ENCODE measurements around the gene CAMK1D.
"Not testable (repeated sequence)": the region's sequence is repeated elsewhere in the genome, so short reads cannot be mapped to it uniquely, and the experiment has no call there.

Gene CAMK1D

GRCh38 chr10:12724807-12725579 lies 375.6 kb downstream of the CAMK1D start:
- DNase-seq (ENCODE audit: low read depth) = no peak

GRCh38 chr10:12725580-12725888 lies 376.2 kb downstream of the CAMK1D start:
- DNase-seq (ENCODE audit: low read depth) = not testable (repeated sequence)

GRCh38 chr10:12726971-12727831 lies 377.9 kb downstream of the CAMK1D start:
- DNase-seq (ENCODE audit: low read depth) = peak; percentile 70

- DNase-seq (ENCODE audit: low read depth) = peak; percentile 81
Observed at GRCh38 chr10:12727832-12728215, 378.5 kb downstream of the CAMK1D start.

- peak; percentile 29 for DNase-seq (ENCODE audit: low read depth)
Observed at GRCh38 chr10:12728494-12728893, 379.1 kb downstream of the CAMK1D start.

- DNase-seq (ENCODE audit: low read depth) = no peak
Observed at GRCh38 chr10:12729885-12730284, 380.5 kb downstream of the CAMK1D start.

GRCh38 chr10:12730809-12731519 lies 381.6 kb downstream of the CAMK1D start:
- peak; percentile 61 for DNase-seq (ENCODE audit: low read depth)

- DNase-seq (ENCODE audit: low read depth) = no peak
Observed at GRCh38 chr10:12733271-12733670, 383.9 kb downstream of the CAMK1D start.

GRCh38 chr10:12735843-12736462 lies 386.6 kb downstream of the CAMK1D start:
- no peak for DNase-seq (ENCODE audit: low read depth)

- no peak for DNase-seq (ENCODE audit: low read depth)
Observed at GRCh38 chr10:12740813-12741212, 391.5 kb downstream of the CAMK1D start.

- DNase-seq (ENCODE audit: low read depth) = no peak
Observed at GRCh38 chr10:12741360-12741804, 392.0 kb downstream of the CAMK1D start.

GRCh38 chr10:12742771-12743170 lies 393.4 kb downstream of the CAMK1D start:
- no peak for DNase-seq (ENCODE audit: low read depth)

- DNase-seq (ENCODE audit: low read depth) = not testable (repeated sequence)
Observed at GRCh38 chr10:12743466-12743865, 394.1 kb downstream of the CAMK1D start.

- no peak for DNase-seq (ENCODE audit: low read depth)
Observed at GRCh38 chr10:12743941-12744340, 394.6 kb downstream of the CAMK1D start.

GRCh38 chr10:12748186-12748585 lies 398.8 kb downstream of the CAMK1D start:
- DNase-seq (ENCODE audit: low read depth) = no peak

- DNase-seq (ENCODE audit: low read depth) = no peak
Observed at GRCh38 chr10:12749760-12750478, 400.6 kb downstream of the CAMK1D start.

- peak; percentile 36 for DNase-seq (ENCODE audit: low read depth)
Observed at GRCh38 chr10:12750526-12751201, 401.3 kb downstream of the CAMK1D start.

- DNase-seq (ENCODE audit: low read depth) = no peak
Observed at GRCh38 chr10:12755075-12755474, 405.7 kb downstream of the CAMK1D start.

- DNase-seq (ENCODE audit: low read depth) = no peak
Observed at GRCh38 chr10:12757351-12757750, 408.0 kb downstream of the CAMK1D start.

GRCh38 chr10:12758271-12758670 lies 408.9 kb downstream of the CAMK1D start:
- no peak for DNase-seq (ENCODE audit: low read depth)

GRCh38 chr10:12766223-12766622 lies 416.9 kb downstream of the CAMK1D start:
- no peak for DNase-seq (ENCODE audit: low read depth)

Measured in amniotic epithelial cell (primary cell).